Measurements from ENCODE around the gene LTB4R. TPM values are rescaled to one million over a fixed set of nuclear protein-coding genes. Genes with fewer than 3 reads are reported as not detected.

The LTB4R gene
- total and polyA plus RNA-seq, 2 donors from 2014 or later = 4.6 to 9.3 TPM

DNA sequence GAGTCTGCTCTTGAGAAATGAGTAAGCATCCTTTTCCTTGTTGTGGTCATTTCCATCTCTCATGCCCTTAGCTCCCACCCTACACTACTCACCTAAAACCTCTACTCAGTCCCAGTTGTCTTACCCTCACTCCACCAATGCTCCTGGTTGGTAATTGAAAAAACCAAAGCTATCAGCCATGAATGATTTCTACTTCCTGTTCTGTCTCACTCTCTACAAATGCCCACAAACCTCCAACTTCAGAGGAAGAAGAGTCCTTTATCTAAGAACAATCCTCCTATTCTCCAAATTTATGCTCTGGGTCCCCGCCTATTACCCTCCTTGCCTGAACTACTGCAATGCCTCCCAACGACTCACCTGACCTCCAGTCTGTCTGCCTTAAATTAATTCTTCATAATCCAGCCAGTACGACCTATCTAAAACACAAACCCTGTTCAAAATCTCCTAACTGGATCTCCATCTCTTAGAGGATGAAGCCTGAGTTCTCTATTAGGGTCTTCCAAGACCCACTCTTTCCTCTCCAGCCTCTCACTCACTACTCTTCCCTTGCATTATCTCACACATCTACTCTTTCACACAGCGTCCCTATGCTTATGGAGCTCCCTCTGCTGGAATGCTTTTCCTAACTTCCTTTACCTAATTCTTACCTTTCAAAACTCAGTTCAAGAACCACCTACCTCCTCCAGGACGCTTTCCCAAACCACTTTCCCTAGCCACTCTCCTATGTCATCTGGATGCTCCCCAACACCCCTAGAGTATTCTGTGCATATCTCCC, 13.9 kb upstream of the LTB4R start:
- Histone ChIP-seq H3K9me3 (ENCODE audit: control insufficient read depth in 2 of 3, insufficient read depth in 1 of 3, low read length in 3 of 3) (no peaks in the 10 kb centered on the region), H3K9ac (ENCODE audit: low read length in 3 of 3) (no peak overlapping the region), H3K4me1 (ENCODE audit: control insufficient read depth in 2 of 3, insufficient read depth in 2 of 3, low read depth in 1 of 3, low read length in 3 of 3) (peaks cover 0 to 17% (median 8%) of the 10 kb centered on the region in 3 donors), H3K36me3 (ENCODE audit: control insufficient read depth in 2 of 3, insufficient read depth in 3 of 3, low read length in 3 of 3) (peaks cover 9 to 30% (median 21%) of the 10 kb centered on the region in 3 donors), H3K4me3 (ENCODE audit: low read length in 3 of 3) (no peak overlapping the region), H3K27me3 (ENCODE audit: control insufficient read depth, insufficient read depth, low read length) (no peaks in the 10 kb centered on the region), H3K27ac (ENCODE audit: low read depth in 2 of 2, low read length in 2 of 2) (no peak overlapping the region)
- DNase-seq (no peak), FAIRE-seq (no peak)
- intact Hi-C loops (cut with DNase I) = no loop called here
- TF ChIP-seq, protein P1, sequence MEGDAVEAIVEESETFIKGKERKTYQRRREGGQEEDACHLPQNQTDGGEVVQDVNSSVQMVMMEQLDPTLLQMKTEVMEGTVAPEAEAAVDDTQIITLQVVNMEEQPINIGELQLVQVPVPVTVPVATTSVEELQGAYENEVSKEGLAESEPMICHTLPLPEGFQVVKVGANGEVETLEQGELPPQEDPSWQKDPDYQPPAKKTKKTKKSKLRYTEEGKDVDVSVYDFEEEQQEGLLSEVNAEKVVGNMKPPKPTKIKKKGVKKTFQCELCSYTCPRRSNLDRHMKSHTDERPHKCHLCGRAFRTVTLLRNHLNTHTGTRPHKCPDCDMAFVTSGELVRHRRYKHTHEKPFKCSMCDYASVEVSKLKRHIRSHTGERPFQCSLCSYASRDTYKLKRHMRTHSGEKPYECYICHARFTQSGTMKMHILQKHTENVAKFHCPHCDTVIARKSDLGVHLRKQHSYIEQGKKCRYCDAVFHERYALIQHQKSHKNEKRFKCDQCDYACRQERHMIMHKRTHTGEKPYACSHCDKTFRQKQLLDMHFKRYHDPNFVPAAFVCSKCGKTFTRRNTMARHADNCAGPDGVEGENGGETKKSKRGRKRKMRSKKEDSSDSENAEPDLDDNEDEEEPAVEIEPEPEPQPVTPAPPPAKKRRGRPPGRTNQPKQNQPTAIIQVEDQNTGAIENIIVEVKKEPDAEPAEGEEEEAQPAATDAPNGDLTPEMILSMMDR (IDR thresholded peaks at IDR 0.05; ENCODE audit: borderline replicate concordance, extremely low read depth, insufficient read depth) = peak; percentile 28

DNA sequence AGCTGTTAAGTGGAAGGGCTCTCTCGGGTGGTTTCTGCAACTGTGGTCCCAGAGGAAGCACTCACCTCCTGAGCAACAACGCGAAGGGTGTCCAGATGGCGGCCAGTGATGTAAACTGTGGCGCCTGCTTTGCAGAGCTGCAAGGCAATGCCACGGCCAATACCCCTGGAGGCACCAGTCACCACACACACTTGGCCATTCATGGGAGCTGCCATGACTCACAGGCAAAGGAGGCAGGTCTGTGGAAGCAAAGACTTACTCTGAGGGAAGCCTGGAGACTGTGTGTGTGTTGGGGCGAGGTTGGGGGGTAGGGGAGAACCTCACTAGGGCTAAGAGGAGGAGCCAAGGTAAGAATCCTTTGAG, 12.4 kb upstream of the LTB4R start:
- Histone ChIP-seq H3K4me3 (ENCODE audit: low read length in 3 of 3) (peak overlapping the region; percentile 71 to 95 (median 92)), H3K4me1 (ENCODE audit: control insufficient read depth in 2 of 3, insufficient read depth in 2 of 3, low read depth in 1 of 3, low read length in 3 of 3) (peaks cover 0 to 17% (median 8%) of the 10 kb centered on the region in 3 donors), H3K9ac (ENCODE audit: low read length in 3 of 3) (peak overlapping the region; percentile 60 to 86 (median 77)), H3K27ac (ENCODE audit: low read depth in 2 of 2, low read length in 2 of 2) (peak overlapping the region; percentile 76 to 80), H3K27me3 (ENCODE audit: control insufficient read depth, insufficient read depth, low read length) (no peaks in the 10 kb centered on the region), H3K9me3 (ENCODE audit: control insufficient read depth in 2 of 3, insufficient read depth in 1 of 3, low read length in 3 of 3) (no peaks in the 10 kb centered on the region), H3K36me3 (ENCODE audit: control insufficient read depth in 2 of 3, insufficient read depth in 3 of 3, low read length in 3 of 3) (peaks cover 12 to 41% (median 25%) of the 10 kb centered on the region in 3 donors)
- DNase-seq = no peak
- intact Hi-C loops (cut with DNase I) = no loop called here
- no peak for FAIRE-seq
- TF ChIP-seq, protein P1 (IDR thresholded peaks at IDR 0.05; ENCODE audit: borderline replicate concordance, extremely low read depth, insufficient read depth) = no peak

DNA sequence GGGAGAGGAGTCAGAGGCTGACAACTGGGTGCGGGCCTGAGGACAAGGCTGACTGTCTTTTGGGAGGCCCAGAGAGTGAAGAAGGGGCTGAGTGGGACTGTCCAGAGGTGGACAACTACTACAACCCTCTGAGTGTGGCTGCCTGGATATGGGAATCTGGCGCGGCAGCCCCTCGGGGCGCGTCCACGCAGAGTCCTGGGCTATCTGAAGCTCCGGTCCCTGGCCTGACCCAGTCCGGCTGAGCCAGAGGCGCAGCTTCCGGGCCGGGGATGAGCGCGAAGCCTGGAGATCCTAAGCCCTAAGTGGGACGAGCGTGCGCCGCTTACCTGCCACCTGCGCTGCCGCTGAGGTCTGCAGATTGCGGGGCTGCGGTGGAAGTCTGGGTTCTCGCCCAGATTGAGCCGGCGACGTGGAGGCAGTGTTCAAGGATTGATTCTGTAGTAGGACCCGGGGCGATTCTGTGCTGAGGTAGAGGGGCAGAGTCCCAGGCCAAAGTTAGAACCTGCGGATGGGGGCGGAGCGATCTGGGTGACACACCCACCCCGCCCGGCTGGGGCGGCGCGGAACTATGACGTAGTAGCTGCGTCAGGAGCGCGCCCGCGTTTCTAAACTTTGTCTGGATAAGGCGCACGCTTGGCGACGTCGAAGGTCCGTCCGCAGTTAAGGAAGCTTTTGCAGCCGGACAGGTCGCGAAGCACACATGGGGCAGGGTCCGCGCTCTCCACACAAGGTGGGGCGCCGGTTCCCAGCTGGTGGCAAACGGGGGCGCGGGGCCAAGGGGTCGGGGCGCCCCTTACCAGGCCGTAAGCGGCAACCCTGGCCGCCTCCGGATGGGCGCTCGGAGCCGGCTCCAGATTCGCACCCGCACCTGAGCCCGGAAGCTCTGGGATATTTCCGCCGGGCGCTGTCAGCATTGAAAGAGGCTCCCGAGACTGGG, 11.8 kb upstream of the LTB4R start, which contains the start of the genes DHRS1 and NOP9:
Gene DHRS1 (minus strand): TSS at position 526 of the 937 bp plus-strand sequence. CDS start 674 bp downstream, outside the sequence.
Gene NOP9 (plus strand): TSS at position 596 of the 937 bp plus-strand sequence. CDS start 105 bp downstream, at position 701.
- DNase-seq (peak; percentile 93 to 97 (median 96)), FAIRE-seq (no peak)
- TF ChIP-seq, protein P1 (IDR thresholded peaks at IDR 0.05; ENCODE audit: borderline replicate concordance, extremely low read depth, insufficient read depth) = peak; percentile 17
- Histone ChIP-seq H3K36me3 (ENCODE audit: control insufficient read depth in 2 of 3, insufficient read depth in 3 of 3, low read length in 3 of 3) (peaks cover 12 to 48% (median 32%) of the 10 kb centered on the region in 3 donors), H3K27me3 (ENCODE audit: control insufficient read depth, insufficient read depth, low read length) (no peaks in the 10 kb centered on the region), H3K4me3 (ENCODE audit: low read length in 3 of 3) (peak within 1 kb of the TSS; percentile 71 to 95 (median 92)), H3K4me1 (ENCODE audit: control insufficient read depth in 2 of 3, insufficient read depth in 2 of 3, low read depth in 1 of 3, low read length in 3 of 3) (peaks cover 0 to 17% (median 8%) of the 10 kb centered on the region in 3 donors), H3K9ac (ENCODE audit: low read length in 3 of 3) (peak within 1 kb of the TSS; percentile 75 to 86 (median 83)), H3K27ac (ENCODE audit: low read depth in 2 of 2, low read length in 2 of 2) (peak within 1 kb of the TSS; percentile 76 to 80), H3K9me3 (ENCODE audit: control insufficient read depth in 2 of 3, insufficient read depth in 1 of 3, low read length in 3 of 3) (no peaks in the 10 kb centered on the region)
- intact Hi-C loops (cut with DNase I) = loop anchor here (10.0 kb wide), 1 partner anchor 45 kb away; no protein-coding TSS in a partner anchor
